SK-N-SH treated with all-trans-retinoic acid at 6 μM for 48 hours (cell line): ENCODE data around the gene EIF4H.

Experiments used
- ATAC-seq: fragments of 200-7000 bp; cut with Tn5 transposase; 3 replicates; pipeline ENCODE4 v1.9.1; 2020; ENCODE audit warnings: mild to moderate bottlenecking, moderate library complexity
- ARNTL ChIP-seq: fragments of 450-650 bp; formaldehyde crosslinking; IDR thresholded peaks from 2 replicates; pipeline ENCODE4 v1.5.0; 2020; ENCODE audit warnings: low read depth, mild to moderate bottlenecking, moderate library complexity, borderline replicate concordance
- BACH2 ChIP-seq: fragments of 250-450 bp; sonication (Bioruptor Pico); IDR thresholded peaks from 2 replicates; pipeline ENCODE4 v1.9.0; 2021; ENCODE audit warnings: mild to moderate bottlenecking, borderline replicate concordance
- CSDC2 ChIP-seq: fragments of 250-450 bp; sonication (Bioruptor Pico); IDR thresholded peaks from 2 replicates; pipeline ENCODE4 v1.5.0; 2020; ENCODE audit warnings: mild to moderate bottlenecking, moderate library complexity
- GLIS3 ChIP-seq: fragments of 250-450 bp; sonication (Bioruptor Pico); IDR thresholded peaks from 2 replicates; pipeline ENCODE4 v1.5.0; 2020; ENCODE audit warnings: mild to moderate bottlenecking, moderate library complexity
- ISL1 ChIP-seq: fragments of 250-450 bp; sonication (Bioruptor Pico); IDR thresholded peaks from 2 replicates; pipeline ENCODE4 v2.1.2; 2022; ENCODE audit warnings: mild to moderate bottlenecking, moderate library complexity
- OSR1 ChIP-seq: fragments of 250-450 bp; sonication (Bioruptor Pico); IDR thresholded peaks from 2 replicates; pipeline ENCODE4 v1.8.0; 2022; ENCODE audit warnings: moderate library complexity, mild to moderate bottlenecking, inconsistent platforms
- PPARA ChIP-seq: fragments of 250-450 bp; sonication (Bioruptor Pico); IDR thresholded peaks from 2 replicates; pipeline ENCODE4 v1.5.0; 2020; ENCODE audit warnings: mild to moderate bottlenecking, borderline replicate concordance
- RARB ChIP-seq: fragments of 250-450 bp; sonication (Bioruptor Pico); IDR thresholded peaks from 2 replicates; pipeline ENCODE4 v1.8.0; 2021; ENCODE audit warnings: mild to moderate bottlenecking, moderate library complexity
- SNAI2 ChIP-seq: fragments of 250-450 bp; sonication (Bioruptor Pico); IDR thresholded peaks from 2 replicates; pipeline ENCODE4 v1.5.0; 2020; ENCODE audit warnings: mild to moderate bottlenecking, moderate library complexity
- TCF4 ChIP-seq: fragments of 250-450 bp; sonication (Bioruptor Pico); IDR thresholded peaks from 2 replicates; pipeline ENCODE4 v1.8.0; 2021; ENCODE audit warnings: mild to moderate bottlenecking, moderate library complexity, borderline replicate concordance
- TOX ChIP-seq: fragments of 250-450 bp; sonication (Bioruptor Pico); IDR thresholded peaks from 2 replicates; pipeline ENCODE4 v1.8.0; 2021; ENCODE audit warnings: mild to moderate bottlenecking, moderate library complexity, borderline replicate concordance
- ZFP3 ChIP-seq: fragments of 250-450 bp; sonication (Bioruptor Pico); IDR thresholded peaks from 2 replicates; pipeline ENCODE4 v1.5.0; 2020; ENCODE audit warnings: mild to moderate bottlenecking, moderate library complexity
- ZFP30 ChIP-seq: fragments of 450-650 bp; formaldehyde crosslinking; IDR thresholded peaks from 2 replicates; pipeline ENCODE4 v1.5.0; 2022; ENCODE audit warnings: mild to moderate bottlenecking, moderate library complexity
- ZNF70 ChIP-seq: fragments of 450-650 bp; formaldehyde crosslinking; IDR thresholded peaks from 2 replicates; pipeline ENCODE4 v1.5.0; 2020; ENCODE audit warnings: mild to moderate bottlenecking, moderate library complexity
- ZNF8 ChIP-seq: fragments of 450-650 bp; formaldehyde crosslinking; IDR thresholded peaks from 2 replicates; pipeline ENCODE4 v1.5.0; 2020; ENCODE audit warnings: mild to moderate bottlenecking, moderate library complexity
- TF ChIP-seq, protein P1 (sequence below): fragments of 250-450 bp; sonication (Bioruptor Pico); IDR thresholded peaks from 2 replicates; pipeline ENCODE4 v1.5.1; 2021; ENCODE audit warnings: mild to moderate bottlenecking, moderate library complexity
- TF ChIP-seq, protein P2 (sequence below): fragments of 250-450 bp; sonication (Bioruptor Pico); IDR thresholded peaks from 2 replicates; pipeline ENCODE4 v1.5.0; 2020; ENCODE audit warnings: mild to moderate bottlenecking, moderate library complexity
- TF ChIP-seq, protein P3 (sequence below): fragments of 250-450 bp; sonication (Bioruptor Pico); IDR thresholded peaks from 2 replicates; pipeline ENCODE4 v1.8.0; 2021; ENCODE audit warnings: low read depth, mild to moderate bottlenecking, moderate library complexity, borderline replicate concordance
- TF ChIP-seq, protein P4 (sequence below): fragments of 250-450 bp; sonication (Bioruptor Pico); IDR thresholded peaks from 2 replicates; pipeline ENCODE4 v1.8.0; 2020; ENCODE audit warnings: mild to moderate bottlenecking, moderate library complexity, borderline replicate concordance

EIF4H gene

DNA sequence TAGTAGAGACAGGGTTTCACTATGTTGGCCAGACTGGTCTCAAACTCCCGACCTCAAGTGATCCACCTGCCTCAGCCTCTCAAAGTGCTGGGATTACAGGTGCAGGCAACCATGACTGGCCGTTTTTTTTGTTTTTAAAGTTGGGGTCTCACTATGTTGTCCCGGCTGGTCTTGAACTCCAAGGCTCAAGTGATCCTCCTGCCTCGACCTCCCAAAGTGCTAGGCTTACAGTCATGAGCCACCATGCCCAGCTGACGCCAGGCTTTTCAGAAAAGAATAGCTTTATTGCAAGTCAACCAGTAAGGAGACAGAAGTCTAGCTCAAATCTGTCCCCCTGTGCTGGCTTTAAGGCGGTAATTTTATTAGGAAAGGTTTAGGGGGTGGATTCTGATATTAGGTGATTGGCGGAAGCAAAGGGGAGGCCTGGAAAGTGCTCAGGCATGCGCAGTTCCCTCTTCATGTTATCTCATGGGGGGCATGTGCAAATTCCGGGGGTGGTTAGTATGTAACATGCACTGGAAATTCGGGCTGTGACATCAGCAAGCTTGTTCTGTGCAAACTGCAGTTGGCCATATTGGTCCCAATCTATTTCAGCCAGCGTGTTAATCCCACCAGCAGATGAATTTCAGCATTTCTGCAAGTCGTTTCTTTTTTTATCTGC is 47.8 kb upstream of the EIF4H start:
- TF ChIP-seq TCF4 (no peak), RARB (CRISPR knock-in tag) (no peak), ISL1 (CRISPR knock-in tag) (no peak), ZNF70 (no peak), SNAI2 (CRISPR knock-in tag) (no peak), ZFP3 (no peak), ZNF8 (CRISPR knock-in tag) (no peak), GLIS3 (no peak), ZFP30 (CRISPR knock-in tag) (no peak), CSDC2 (CRISPR knock-in tag) (no peak)
- TF ChIP-seq, protein P1, sequence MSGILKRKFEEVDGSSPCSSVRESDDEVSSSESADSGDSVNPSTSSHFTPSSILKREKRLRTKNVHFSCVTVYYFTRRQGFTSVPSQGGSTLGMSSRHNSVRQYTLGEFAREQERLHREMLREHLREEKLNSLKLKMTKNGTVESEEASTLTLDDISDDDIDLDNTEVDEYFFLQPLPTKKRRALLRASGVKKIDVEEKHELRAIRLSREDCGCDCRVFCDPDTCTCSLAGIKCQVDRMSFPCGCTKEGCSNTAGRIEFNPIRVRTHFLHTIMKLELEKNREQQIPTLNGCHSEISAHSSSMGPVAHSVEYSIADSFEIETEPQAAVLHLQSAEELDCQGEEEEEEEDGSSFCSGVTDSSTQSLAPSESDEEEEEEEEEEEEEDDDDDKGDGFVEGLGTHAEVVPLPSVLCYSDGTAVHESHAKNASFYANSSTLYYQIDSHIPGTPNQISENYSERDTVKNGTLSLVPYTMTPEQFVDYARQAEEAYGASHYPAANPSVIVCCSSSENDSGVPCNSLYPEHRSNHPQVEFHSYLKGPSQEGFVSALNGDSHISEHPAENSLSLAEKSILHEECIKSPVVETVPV: no peak
- TF ChIP-seq, protein P2, sequence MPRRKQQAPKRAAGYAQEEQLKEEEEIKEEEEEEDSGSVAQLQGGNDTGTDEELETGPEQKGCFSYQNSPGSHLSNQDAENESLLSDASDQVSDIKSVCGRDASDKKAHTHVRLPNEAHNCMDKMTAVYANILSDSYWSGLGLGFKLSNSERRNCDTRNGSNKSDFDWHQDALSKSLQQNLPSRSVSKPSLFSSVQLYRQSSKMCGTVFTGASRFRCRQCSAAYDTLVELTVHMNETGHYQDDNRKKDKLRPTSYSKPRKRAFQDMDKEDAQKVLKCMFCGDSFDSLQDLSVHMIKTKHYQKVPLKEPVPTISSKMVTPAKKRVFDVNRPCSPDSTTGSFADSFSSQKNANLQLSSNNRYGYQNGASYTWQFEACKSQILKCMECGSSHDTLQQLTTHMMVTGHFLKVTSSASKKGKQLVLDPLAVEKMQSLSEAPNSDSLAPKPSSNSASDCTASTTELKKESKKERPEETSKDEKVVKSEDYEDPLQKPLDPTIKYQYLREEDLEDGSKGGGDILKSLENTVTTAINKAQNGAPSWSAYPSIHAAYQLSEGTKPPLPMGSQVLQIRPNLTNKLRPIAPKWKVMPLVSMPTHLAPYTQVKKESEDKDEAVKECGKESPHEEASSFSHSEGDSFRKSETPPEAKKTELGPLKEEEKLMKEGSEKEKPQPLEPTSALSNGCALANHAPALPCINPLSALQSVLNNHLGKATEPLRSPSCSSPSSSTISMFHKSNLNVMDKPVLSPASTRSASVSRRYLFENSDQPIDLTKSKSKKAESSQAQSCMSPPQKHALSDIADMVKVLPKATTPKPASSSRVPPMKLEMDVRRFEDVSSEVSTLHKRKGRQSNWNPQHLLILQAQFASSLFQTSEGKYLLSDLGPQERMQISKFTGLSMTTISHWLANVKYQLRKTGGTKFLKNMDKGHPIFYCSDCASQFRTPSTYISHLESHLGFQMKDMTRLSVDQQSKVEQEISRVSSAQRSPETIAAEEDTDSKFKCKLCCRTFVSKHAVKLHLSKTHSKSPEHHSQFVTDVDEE (CRISPR knock-in tag): no peak
- TF ChIP-seq, protein P3, sequence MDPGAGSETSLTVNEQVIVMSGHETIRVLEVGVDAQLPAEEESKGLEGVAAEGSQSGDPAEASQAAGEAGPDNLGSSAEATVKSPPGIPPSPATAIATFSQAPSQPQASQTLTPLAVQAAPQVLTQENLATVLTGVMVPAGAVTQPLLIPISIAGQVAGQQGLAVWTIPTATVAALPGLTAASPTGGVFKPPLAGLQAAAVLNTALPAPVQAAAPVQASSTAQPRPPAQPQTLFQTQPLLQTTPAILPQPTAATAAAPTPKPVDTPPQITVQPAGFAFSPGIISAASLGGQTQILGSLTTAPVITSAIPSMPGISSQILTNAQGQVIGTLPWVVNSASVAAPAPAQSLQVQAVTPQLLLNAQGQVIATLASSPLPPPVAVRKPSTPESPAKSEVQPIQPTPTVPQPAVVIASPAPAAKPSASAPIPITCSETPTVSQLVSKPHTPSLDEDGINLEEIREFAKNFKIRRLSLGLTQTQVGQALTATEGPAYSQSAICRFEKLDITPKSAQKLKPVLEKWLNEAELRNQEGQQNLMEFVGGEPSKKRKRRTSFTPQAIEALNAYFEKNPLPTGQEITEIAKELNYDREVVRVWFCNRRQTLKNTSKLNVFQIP (CRISPR knock-in tag): no peak
- TF ChIP-seq, protein P4, sequence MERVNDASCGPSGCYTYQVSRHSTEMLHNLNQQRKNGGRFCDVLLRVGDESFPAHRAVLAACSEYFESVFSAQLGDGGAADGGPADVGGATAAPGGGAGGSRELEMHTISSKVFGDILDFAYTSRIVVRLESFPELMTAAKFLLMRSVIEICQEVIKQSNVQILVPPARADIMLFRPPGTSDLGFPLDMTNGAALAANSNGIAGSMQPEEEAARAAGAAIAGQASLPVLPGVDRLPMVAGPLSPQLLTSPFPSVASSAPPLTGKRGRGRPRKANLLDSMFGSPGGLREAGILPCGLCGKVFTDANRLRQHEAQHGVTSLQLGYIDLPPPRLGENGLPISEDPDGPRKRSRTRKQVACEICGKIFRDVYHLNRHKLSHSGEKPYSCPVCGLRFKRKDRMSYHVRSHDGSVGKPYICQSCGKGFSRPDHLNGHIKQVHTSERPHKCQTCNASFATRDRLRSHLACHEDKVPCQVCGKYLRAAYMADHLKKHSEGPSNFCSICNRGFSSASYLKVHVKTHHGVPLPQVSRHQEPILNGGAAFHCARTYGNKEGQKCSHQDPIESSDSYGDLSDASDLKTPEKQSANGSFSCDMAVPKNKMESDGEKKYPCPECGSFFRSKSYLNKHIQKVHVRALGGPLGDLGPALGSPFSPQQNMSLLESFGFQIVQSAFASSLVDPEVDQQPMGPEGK (CRISPR knock-in tag): no peak
- ATAC-seq: no peak

DNA sequence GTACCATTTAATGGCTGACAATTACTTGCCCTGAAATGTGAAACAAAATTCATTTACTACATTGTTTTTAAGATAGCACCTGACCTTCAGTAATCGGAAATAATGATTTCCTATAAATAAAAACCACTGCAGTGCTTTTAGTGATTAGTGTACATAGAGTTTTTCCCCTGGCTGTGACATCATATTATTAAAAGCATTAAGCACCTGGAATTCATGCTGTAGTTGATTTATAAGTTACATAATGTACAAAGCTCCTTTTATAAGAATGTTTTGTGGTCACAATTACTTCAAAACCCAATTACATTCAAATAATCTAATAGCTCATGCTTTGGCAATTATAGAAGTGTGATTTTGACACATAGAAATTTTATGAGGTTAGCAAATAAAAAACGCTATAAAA is 44.3 kb upstream of the EIF4H start:
- ATAC-seq: no peak
- peak; percentile 29; the same call in 1 of the 2 replicates for TF ChIP-seq ISL1 (CRISPR knock-in tag)
- no peak for TF ChIP-seq GLIS3

DNA sequence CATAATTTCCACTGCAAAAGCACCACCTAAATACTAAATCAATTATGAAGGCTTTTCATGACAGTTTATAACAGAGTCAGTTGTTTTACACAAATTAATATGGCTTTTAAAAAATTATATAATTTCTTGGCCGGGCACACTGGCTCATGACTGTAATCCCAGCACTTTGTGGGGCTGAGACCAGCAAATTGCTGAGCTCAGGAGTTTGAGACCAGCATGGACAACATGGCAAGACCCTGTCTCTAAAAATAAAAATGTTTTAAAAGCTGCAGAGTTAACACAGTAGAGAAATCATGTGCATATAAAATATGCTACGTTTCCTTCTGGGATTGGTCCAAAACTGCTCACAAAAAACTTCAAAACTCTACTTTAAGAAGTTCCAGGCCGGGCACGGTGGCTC is 43.6 kb upstream of the EIF4H start:
- ATAC-seq: no peak
- no peak for TF ChIP-seq ARNTL (CRISPR knock-in tag)

DNA sequence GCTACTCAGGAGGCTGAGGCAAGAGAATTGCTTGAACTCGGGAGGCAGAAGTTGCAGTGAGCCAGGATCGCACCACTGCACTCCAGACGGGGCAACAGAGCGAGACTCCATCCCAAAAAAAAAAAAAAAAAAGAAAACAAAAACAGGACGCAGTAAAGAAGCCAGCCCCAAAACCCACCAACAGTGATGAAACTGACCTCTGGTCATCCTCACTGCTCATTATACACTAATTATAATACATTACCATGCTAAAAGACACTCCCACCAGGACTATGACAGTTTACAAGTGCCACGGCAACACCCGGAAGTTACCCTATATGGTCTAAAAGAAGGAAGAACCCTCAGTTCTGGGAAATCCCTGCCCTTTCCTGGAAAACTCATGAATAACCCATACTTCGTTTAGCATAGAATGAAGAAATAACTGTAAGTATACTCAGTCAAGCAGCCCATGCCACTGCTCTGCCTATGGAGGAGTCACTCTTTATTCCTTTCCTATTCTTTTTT is 40.0 kb upstream of the EIF4H start:
- no peak; the same call in 2 of the 3 replicates for ATAC-seq
- TF ChIP-seq, protein P1: no peak
- TF ChIP-seq PPARA (CRISPR knock-in tag): no peak

DNA sequence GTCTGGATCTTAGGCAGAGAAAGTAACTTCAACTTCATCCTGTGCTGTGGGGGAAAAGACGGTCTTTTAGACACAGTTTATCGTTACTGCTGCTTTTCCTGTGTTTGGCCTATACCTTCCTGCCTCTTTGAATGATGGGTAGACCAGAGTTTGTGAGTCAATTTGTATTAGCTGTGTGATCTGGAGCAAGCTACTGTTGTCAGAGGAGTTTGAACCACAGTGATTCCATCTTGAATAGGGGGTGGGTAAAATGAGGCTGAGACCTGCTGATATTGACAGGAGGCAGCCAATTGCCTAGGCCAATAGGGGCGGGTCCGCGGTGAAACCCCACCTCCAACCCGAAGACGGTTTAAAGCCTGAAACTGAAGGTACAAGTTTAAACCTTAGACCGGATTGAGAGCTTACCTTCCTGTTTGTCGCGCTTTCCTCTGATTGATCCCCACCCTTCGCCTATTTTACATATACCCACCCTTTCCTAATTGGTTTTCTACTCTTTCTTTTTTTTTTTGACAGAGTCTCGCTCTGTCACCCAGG is 35.8 kb upstream of the EIF4H start:
- ATAC-seq: no peak
- TF ChIP-seq, protein P4 (CRISPR knock-in tag): no peak
- no peak for TF ChIP-seq ZFP30 (CRISPR knock-in tag)
- TF ChIP-seq OSR1: no peak
- TF ChIP-seq BACH2 (CRISPR knock-in tag): no peak
- TF ChIP-seq TOX (CRISPR knock-in tag): no peak
